HG03575 (cell line): ENCODE results near the gene CATSPERZ.
"Not testable (repeated sequence)": the region's sequence is repeated elsewhere in the genome, so short reads cannot be mapped to it uniquely, and the experiment has no call there.

Experiments
- ATAC-seq: cut with Tn5 transposase; IDR thresholded peaks from one replicate; pipeline ENCODE4 v1.9.1; 2021; ENCODE audit not compliant: unreplicated experiment, insufficient number of reproducible peaks, low FRiP score; ENCODE audit errors: extremely low read depth

The CATSPERZ gene

DNA sequence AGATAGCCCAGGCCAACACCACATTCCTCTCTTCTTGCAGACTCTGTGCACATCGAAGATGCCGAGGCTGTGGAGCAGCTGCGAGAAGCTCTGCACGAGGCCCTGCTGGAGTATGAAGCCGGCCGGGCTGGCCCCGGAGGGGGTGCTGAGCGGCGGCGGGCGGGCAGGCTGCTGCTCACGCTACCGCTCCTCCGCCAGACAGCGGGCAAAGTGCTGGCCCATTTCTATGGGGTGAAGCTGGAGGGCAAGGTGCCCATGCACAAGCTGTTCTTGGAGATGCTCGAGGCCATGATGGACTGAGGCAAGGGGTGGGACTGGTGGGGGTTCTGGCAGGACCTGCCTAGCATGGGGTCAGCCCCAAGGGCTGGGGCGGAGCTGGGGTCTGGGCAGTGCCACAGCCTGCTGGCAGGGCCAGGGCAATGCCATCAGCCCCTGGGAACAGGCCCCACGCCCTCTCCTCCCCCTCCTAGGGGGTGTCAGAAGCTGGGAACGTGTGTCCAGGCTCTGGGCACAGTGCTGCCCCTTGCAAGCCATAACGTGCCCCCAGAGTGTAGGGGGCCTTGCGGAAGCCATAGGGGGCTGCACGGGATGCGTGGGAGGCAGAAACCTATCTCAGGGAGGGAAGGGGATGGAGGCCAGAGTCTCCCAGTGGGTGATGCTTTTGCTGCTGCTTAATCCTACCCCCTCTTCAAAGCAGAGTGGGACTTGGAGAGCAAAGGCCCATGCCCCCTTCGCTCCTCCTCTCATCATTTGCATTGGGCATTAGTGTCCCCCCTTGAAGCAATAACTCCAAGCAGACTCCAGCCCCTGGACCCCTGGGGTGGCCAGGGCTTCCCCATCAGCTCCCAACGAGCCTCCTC lies 15.7 kb downstream of the CATSPERZ start:
- ATAC-seq = not testable (repeated sequence)

DNA sequence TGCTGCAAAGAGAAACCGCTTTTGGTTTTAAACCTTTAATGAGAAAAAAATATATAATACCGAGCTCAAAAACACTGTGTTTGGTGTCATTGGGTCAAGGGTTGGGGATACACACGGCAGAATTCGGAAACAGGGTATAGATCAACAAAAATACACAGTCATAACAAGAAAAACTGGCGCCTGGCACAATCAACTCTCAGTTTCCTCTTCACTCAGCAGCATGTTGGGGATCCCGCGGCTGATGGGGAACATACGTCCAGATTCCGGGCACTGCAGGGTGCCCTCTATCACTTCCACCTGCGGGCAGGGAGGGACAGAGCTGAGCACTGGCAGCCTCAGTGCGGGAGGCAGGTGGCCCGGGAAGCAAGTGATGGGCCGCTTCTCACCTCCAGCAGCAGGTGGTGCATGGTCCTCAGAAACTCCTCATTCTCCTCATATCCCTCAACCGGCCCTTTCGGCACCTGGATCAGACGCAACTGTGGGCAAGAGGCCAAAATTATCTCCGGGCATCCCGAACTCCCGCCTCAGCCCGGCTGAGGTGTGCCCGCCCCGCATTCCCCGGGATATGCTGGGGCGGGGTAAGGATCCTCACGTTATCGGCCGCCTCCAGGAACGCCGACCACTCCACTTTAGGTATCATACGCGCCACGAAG lies 16.6 kb downstream of the CATSPERZ start:
- no peak for ATAC-seq

DNA sequence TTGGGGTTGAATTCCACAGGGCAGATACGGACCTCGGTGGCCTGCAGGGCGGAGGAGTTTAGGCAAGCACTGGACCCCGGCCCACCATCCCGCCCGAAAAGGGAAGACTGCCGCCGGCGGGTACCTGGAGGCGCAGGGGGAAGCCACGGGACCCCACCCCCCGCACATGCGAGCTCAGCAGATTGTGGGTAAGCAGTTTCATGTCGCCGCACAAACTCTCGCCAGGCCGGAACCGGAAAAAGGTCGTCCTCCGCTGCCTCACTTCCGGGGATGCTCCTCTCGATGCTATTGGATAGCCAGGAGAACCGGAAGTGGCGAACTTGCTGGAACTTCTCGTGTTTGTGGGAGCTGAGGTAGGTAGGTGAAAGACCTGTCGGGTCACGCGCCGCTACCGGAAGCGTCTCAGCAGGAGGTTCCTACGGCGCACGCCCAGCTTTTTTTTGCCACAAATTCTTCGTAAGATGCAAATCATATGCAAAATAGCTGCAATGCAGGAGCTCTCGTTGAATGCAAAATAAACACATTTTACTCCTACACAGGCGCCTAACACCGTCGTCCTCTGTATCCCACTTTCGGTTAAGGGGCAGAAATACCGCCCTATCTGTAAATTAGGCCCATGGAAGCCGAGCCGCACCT lies 17.3 kb downstream of the CATSPERZ start, which contains the start of gene TRMT112:
TSS of gene TRMT112 (minus strand) at position 235 of the 636 bp plus-strand sequence. CDS start at position 202, 33 bp downstream.
- ATAC-seq = no peak

DNA sequence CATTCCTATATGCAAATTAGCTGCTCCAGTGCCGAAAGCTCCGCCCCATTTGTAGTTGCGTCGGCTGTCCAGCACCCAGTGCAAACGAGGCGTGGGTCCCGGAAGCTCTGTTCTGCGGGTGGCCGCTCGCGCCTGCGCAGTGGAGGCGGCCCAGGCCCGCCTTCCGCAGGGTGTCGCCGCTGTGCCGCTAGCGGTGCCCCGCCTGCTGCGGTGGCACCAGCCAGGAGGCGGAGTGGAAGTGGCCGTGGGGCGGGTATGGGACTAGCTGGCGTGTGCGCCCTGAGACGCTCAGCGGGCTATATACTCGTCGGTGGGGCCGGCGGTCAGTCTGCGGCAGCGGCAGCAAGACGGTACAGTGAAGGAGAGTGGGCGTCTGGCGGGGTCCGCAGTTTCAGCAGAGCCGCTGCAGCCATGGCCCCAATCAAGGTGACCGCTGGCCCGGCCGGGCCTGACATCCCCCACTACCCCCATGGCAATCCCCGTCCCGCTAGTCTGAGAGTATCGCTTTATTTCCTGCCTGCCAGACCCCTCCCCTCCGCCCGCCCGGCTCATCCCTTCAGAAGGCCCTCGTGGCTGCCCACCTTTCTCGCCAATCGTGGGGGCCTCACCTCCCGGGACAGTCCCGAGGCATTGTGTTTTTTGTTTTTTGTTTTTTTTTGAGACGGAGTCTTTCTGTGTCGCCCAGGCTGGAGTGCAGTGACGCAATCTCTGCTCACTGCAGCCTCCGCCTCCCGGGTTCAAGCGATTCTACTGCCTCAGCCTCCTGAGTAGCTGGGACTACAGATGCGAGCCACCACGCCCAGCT lies 18.0 kb downstream of the CATSPERZ start, which contains the start of gene PRDX5:
TSS of gene PRDX5 (plus strand) at position 161 of the 805 bp plus-strand sequence. CDS start at position 256, 95 bp downstream.
- ATAC-seq = no peak

DNA sequence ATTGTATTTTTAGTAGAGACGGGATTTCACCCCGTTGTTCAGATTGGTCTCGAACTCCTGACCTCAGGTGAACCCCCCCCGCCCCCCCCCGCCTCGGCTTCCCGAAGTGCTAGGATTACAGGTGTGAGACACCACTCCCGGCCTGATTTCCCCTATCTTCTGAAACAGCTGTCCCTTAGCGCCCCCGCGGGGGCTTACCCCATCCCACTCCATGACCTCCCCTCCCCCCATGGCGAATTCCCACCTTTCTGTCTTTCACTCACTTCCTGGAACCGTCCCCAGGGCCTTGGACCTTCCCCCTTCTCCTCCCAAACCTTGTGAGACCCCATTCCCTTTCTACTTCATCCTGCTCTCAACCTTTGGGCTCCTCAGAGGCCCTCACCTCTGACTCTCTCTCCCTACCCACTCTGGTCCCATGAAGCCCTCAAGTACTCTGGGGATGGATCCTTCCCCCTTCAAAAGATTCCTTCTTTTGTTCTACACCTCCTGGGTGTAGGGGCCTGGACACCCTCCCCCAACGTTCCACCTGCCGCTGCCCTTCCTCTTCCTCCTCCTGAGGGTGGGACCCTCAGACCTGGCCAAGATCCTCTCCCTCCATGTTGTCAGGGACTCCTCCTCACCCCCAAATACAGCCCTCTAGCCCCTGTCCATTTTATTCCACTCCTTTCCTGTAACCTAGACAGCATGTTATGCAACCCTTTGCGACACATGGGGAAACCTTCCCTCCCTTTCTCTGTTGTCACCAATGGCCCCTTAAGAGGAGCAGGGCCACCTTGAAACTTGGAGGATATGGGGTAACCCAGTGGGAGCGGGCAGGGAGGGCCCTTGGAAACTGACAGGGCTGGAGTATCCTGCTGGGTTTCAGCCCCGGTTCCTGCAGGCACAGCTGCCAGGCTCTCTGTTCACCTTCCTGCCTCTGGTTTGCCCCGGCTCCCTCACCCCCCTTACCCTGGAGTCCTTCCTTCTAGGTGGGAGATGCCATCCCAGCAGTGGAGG lies 18.9 kb downstream of the CATSPERZ start:
- no peak for ATAC-seq

DNA sequence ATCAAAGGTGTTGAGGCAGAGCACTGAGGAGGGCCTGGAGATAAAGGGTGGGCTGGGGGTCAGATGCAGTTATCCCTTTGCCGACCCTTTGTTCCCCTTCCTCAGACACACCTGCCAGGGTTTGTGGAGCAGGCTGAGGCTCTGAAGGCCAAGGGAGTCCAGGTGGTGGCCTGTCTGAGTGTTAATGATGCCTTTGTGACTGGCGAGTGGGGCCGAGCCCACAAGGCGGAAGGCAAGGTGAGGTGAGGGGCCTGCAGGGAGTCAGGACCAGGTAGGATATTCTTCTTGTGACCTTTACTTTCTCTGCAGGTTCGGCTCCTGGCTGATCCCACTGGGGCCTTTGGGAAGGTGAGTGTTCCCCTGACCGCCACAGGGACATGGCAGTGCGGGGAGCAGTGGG lies 20.4 kb downstream of the CATSPERZ start:
- no peak for ATAC-seq

DNA sequence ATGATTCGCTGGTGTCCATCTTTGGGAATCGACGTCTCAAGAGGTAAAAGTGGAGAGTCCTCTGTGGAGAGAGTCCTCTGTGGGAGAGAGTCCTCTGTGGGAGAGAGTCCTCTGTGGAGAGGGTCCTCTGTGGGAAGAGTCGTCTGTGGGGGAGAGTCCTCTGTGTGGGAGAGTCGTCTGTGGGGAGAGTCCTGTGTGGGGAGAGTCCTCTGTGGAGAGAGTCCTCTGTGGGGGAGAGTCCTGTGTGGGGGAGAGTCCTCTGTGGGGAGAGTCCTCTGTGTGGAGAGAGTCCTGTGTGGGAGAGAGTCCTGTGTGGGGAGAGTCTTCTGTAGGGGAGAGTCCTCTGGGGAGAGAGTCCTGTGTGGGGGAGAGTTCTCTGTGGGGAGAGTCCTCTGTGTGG lies 20.9 kb downstream of the CATSPERZ start:
- no peak for ATAC-seq

DNA sequence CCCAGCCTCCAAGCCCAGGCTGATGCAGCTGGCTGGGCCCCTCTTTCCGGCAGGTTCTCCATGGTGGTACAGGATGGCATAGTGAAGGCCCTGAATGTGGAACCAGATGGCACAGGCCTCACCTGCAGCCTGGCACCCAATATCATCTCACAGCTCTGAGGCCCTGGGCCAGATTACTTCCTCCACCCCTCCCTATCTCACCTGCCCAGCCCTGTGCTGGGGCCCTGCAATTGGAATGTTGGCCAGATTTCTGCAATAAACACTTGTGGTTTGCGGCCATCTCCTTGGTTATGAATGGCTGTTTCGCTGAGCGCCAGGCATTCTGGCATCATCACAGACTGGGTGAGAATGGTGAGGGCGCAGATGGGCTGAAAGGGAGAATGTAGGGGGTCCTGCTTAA lies 21.4 kb downstream of the CATSPERZ start:
- ATAC-seq = no peak

DNA sequence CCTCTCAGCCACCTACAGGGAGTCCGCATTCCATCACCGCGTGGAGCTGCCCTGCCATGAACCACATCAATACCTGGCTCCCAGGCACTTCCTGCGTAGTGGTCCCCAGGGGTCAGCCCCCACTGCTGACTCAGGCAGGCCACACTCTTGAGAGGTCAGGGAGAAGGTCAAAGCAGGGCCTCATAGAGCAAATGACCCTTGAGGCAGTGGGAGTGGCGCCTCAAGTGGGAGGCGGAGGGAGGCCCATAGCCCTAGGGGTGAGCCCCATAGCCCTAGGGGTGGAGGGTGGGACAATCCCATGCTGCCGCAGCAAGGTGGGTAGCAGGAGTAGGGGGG lies 22.7 kb downstream of the CATSPERZ start:
- ATAC-seq = no peak

DNA sequence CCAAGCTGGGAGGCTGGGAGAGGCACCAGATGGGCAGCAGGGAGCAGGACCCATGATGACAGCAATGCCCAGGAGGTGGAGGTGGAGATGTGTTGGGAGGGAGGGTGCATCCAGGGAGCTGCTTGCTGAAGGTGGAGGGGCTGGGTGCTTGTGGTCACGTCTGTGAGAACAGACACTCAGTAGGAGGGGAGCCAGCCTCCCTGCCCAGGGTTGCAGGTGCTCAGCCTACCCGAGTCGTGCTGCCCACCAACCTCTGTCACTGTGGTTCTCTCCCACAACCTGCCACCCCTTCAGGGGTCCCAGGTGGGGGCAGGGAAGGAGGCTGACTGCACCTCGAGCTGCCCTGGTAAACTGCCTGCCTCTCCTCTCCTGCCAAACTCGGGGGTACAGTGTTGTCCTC lies 23.2 kb downstream of the CATSPERZ start:
- ATAC-seq = no peak

- ATAC-seq = not testable (repeated sequence)
Measured at GRCh38 chr11:64323984-64324383, 23.8 kb downstream of the CATSPERZ start.

- no peak for ATAC-seq
Measured at GRCh38 chr11:64324692-64325469, 24.7 kb downstream of the CATSPERZ start.

DNA sequence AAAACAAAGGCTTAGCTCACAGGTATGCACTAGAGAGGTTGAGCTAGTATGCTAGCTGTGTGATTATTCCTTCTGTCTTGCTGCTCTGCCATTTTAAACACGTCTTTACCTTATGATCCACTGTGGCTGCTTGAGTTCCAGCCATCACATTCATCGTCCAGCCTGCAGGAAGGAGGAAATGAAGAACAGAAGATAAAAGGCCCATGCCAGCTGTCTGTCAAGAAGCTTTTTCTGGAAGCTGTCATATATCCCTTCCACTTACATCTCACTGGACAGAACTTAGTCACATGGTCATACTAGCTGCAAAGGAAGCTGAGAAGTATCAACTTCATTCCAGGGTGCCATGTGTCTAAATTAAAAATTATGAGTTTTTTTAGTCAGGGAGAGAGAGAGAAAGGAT lies 27.2 kb downstream of the CATSPERZ start:
- ATAC-seq = no peak

- ATAC-seq = no peak
Measured at GRCh38 chr11:64327993-64328392, 27.8 kb downstream of the CATSPERZ start.

DNA sequence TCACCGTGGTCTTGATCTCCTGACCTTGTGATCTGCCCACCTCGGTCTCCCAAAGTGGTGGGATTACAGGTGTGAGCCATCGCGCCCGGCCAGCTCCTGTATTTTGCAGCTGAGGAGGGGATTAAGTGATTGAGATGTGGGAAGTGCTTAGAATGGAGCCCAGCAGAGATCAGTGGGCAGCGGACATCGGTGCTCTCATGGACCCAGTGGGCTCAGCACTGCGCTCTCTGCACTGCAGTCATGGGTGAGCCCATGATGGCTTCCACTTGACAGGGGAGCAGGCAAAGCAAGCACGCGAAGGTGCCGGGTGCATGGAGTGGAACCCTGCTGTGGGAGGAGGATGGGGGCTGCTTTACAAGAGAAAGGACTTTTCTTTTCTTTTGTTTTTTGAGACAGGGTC lies 30.7 kb downstream of the CATSPERZ start:
- ATAC-seq = no peak

DNA sequence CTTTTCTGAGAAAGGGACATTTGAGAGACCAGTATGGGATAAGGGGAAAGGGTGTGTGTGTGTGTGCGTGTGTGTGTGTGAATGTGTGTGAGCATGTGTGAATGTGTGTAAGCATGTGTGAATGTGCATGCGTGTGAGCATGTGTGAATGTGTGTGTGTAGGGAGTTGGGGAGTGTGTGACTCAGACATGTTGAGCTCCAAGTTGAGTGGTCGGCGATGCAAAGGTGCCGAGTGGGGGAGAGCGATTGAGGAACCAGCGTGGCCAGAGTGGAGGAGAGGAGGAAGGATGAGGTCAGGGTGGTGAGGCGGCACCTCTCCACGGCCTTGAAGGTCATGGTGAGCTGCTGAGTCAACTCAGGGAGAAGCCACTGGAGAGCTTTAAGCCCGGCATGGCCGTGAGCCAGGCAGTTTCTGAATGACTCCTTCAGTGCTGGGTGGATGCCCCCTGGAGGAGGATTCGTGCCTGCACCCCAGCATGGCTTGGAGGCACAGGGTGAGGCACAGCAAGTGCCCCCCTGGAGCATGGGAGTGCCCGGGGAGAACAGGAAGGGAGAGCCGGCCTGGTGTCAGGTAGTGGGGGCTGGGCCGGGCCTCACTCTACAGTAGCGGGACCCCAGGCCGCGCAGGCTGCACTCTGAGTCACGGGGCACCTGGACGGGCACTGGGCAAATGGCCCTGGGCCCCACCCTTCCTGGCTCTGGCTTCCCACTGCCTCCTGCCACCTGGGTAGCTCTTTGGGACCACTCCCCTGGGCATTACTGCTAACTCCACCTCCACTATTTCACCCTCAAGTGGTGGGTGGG lies 31.6 kb downstream of the CATSPERZ start:
- no peak for ATAC-seq

DNA sequence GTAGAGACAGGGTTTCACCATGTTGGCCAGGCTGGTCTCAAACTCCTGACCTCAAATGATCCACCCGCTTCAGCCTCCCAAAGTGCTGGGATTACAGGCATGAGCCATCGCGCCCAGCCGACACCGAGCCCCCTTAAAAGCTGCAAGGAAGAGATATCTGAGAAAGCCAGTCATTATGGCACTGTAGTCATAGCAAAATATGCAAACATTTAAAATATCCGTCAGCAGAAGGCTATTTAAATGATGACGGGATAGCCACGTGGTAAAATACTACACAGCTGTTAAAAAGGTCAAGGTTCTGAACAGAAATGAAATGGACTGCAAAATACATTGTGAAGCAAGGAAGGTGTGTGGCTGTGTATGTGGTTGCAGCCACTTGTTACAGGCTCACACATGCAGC lies 33.4 kb downstream of the CATSPERZ start:
- ATAC-seq = no peak
